ENCODE measurements around the gene WDHD1.
"Not testable (repeated sequence)": the region's sequence is repeated elsewhere in the genome, so short reads cannot be mapped to it uniquely, and the experiment has no call there.

Gene WDHD1

GRCh38 chr14:55026793-55027561 is at the start of gene WDHD1, which contains the start of gene SOCS4:
Gene WDHD1 (minus strand): TSS chr14:55027099. CDS start chr14:55026787, 312 bp downstream.
Gene SOCS4 (plus strand): TSS chr14:55027236. CDS start chr14:55043042, 15,806 bp downstream.
- DNase-seq (ENCODE audit: low spot score) = peak; percentile 99

- DNase-seq (ENCODE audit: low spot score) = peak; percentile 39
Measured at GRCh38 chr14:55075628-55076175, 48.8 kb upstream of the WDHD1 start.

DNA sequence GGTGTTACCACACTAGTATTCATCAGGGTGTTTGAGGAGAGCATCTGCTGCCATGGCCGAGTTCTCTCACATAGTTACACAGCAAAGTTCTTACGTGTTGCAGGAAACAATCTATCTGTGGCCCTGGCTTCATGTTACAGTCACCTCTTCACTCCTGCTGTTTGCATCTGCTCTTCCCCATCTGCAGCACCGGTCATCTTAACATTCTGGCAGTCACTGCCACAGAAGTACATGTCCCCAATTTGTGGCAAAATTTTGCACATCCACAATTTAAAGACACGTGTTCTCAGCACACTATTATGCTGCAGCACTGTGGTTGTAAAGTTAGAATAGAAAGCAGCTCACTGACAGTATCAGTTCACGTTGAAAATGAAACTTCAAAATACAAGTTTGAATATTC is 47.8 kb upstream of the WDHD1 start:
- peak; percentile 9 for DNase-seq (ENCODE audit: low spot score)

- peak; percentile 62 for DNase-seq (ENCODE audit: low spot score)
Measured at GRCh38 chr14:55073856-55074255, 47.0 kb upstream of the WDHD1 start.

DNA sequence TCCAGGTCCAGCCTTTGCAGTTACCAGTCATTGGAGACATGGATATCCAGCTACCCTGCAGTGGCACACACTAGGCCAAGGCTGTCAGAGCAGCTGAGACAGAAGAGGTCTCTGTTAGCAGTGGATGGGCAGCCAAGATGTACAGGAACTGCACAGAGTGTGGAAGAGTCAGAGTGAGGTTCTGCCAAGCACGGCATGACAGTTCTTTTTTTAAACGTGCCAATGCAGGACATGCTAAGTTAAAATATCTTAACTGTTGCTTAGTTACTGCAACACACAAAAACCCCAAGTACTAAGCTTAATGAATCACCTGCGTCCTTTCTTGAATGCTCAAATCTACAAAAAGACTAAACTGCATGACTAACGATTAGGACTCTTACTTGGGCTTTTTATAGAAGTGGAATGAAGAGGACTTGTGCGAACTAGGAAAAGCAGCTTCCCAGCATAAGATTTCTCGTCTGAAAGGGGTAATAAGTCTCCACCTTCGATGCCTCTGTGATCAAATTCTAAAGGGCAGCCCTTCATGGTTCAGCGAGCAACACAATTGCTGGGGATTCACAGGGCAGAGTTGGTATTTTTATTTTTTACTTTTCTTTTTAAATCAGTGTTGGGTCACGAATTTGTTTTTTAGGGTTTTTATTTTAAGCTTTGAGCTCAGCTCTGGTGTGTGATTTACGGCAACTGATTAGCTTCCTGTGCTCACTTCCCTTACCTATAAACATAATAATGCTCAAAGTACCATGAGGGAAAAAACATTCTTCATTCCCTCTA is 45.2 kb upstream of the WDHD1 start:
- DNase-seq (ENCODE audit: low spot score) = peak; percentile 80

DNA sequence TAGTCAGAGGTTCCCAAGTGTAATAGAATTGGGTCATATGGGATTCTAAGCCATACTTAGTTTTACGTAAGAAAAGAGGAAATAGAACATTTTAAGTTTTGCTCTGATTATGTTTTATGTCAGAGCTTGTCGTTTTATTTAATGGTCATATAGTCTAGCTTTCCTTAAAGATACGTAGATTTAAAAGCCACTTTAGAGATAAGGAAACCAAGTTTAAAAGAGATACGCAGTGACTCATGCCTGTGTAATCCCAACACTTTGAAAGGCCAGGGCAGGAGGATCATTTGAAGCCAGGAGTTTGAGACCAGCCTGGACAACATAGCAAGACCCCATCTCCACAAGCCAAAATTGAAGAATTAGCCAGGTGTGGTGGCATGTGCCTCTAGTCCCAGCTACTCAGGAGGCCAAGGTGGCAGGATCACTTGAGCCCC is 44.1 kb upstream of the WDHD1 start:
- no peak for DNase-seq (ENCODE audit: low spot score)

DNA sequence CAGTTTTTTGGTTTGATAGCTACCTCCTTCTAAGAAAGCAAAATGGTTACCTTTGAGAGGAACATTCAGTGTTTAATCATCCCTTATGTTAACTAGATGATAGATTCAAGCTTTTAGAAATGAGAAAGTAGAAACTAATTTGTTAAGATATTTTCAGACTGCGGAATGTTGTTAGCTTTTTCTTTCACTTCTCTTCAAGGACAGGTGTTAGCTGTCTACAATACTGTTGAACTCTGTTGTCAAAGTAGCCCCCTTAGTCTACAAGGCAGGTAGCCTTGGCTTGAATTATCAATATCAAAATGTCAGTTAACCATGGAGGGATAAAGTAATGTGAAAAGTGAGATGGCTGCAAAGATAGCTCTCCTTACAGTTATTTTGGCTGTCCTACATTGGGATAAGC is 39.3 kb upstream of the WDHD1 start:
- DNase-seq (ENCODE audit: low spot score) = no peak

- no peak for DNase-seq (ENCODE audit: low spot score)
Measured at GRCh38 chr14:55065411-55065810, 38.5 kb upstream of the WDHD1 start.

GRCh38 chr14:55064896-55065295 is 38.0 kb upstream of the WDHD1 start:
- DNase-seq (ENCODE audit: low spot score) = not testable (repeated sequence)

GRCh38 chr14:55062517-55063351 is 35.8 kb upstream of the WDHD1 start:
- DNase-seq (ENCODE audit: low spot score) = no peak

DNA sequence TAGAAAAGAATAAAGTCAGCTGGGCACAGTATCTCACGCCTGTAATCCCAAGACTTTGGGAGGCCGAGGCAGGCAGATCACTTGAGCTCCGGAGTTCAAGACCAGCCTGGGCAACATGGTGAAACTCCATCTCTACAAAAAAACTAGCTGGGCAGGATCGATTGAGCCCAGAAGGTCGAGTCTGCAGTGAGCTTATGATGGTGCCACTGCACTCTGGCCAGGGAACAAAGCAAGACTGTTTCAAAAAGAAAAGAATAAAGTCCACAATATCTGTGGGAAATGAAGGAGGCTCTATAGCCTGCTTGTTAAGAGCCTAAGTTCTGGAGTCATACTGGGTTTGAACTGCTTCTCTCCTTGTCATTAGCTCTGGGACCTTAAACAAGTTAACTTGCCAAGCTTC is 32.4 kb upstream of the WDHD1 start:
- no peak for DNase-seq (ENCODE audit: low spot score)

- DNase-seq (ENCODE audit: low spot score) = no peak
Measured at GRCh38 chr14:55057919-55058318, 31.0 kb upstream of the WDHD1 start.

GRCh38 chr14:55054098-55054497 is 27.2 kb upstream of the WDHD1 start:
- DNase-seq (ENCODE audit: low spot score) = no peak

GRCh38 chr14:55053500-55053899 is 26.6 kb upstream of the WDHD1 start:
- no peak for DNase-seq (ENCODE audit: low spot score)

GRCh38 chr14:55053018-55053417 is 26.1 kb upstream of the WDHD1 start:
- no peak for DNase-seq (ENCODE audit: low spot score)

DNA sequence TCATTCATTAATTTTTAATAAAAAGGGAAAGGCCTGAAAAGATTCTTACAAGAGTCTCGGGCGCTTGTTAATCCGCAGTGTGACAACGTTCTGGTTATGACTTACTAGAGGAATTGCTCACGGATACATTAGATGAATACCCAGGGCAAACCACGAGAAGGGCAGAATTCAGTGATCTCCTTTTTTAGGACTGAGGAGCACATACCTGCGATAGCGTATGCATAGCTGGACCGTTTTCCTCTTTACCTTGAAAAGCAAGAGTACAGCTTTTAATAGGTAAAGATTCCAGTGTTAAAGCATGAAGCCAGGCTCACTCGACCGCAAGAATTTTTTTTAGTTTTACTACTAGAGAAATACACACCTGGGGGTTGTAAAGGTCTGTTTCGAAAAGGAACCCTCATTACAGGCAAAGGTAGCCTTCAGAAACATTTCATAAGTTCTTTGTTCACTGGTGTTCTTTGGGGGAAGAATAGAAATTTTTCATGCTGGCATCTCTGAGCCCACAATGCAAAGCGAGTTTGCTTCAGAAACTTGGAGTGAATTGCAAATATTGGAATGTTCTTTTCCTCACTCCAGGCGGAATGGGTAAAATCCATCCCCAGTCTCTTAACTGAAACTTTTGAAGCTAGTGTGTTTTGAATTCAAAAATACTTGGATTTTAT is 25.5 kb upstream of the WDHD1 start:
- peak; percentile 43 for DNase-seq (ENCODE audit: low spot score)

- peak; percentile 99 for DNase-seq (ENCODE audit: low spot score)
Measured at GRCh38 chr14:55051423-55052268, 24.7 kb upstream of the WDHD1 start, which contains the start of gene MAPK1IP1L. Gene MAPK1IP1L (plus strand): TSS chr14:55051647. CDS start chr14:55061684, 10,037 bp downstream.

DNA sequence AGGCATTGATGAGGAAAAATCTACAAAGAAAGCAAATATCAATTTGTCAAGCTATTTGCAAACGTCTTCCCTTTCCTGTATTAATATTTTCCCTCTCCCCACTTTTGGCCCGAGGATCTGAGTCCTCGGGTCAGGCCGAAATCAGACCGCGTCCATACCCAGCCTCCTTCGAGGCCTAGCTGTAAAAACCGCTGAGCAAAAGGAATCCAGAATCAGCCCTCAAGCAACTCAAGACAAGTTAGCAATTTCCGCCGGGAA is 24.2 kb upstream of the WDHD1 start:
- DNase-seq (ENCODE audit: low spot score) = no peak

DNA sequence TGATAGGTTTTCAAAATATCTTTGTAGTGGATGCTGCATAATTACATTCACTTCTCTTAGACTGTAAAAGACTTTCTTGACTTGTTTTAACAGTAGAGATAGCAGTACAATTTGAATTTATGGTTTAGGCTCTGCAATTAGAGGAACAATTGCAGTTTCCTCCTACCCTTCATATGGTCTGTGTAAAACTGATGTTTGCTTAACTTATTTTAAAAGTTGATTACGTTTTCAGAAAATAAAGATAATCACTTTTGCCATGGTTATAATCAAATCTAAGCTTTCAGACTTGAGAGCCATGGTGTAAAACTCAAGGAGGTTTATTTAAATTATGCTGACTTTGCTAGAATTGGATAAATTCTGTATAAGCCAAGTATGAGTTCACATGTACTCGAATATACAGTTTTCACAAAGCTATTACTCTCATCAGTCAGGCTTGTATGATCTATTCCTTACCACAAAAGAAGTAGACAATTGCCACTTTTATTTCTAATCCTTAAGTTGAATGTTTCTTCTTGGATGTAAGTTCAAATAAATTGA is 22.1 kb upstream of the WDHD1 start:
- DNase-seq (ENCODE audit: low spot score) = no peak

- DNase-seq (ENCODE audit: low spot score) = no peak
Measured at GRCh38 chr14:55047301-55048053, 20.6 kb upstream of the WDHD1 start.
